22Rv1 (cell line): Measurements from ENCODE around the gene SDK1.

Experiments
- H3K27ac ChIP-seq: fragments of 450-650 bp; 2 replicates; pipeline ENCODE4 v1.5.1; 2017
- CTCF ChIP-seq: fragments of 450-650 bp; IDR thresholded peaks from 2 replicates; pipeline ENCODE4 v1.5.1; 2017; ENCODE audit warnings: mild to moderate bottlenecking
- ZFX ChIP-seq: fragments of 450-650 bp; IDR thresholded peaks from 2 replicates; pipeline ENCODE4 v1.6.1; 2017; ENCODE audit warnings: antibody characterized with exemption, borderline replicate concordance

The SDK1 gene

GRCh38 chr7:3559278-3559677 is 258.2 kb downstream of the SDK1 start:
- TF ChIP-seq ZFX (no peak), CTCF (no peak)

GRCh38 chr7:3560495-3560894 is 259.4 kb downstream of the SDK1 start:
- H3K27ac ChIP-seq = no peak overlapping the region
- TF ChIP-seq CTCF (no peak), ZFX (no peak)

More at GRCh38 chr7:3559278-3559677, 258.2 kb downstream of the SDK1 start:
- no peak overlapping the region for H3K27ac ChIP-seq

GRCh38 chr7:3561932-3562331 is 260.9 kb downstream of the SDK1 start:
- no peak for TF ChIP-seq ZFX
- no peak for TF ChIP-seq CTCF

GRCh38 chr7:3564231-3564630 is 263.2 kb downstream of the SDK1 start:
- H3K27ac ChIP-seq = no peak overlapping the region
- TF ChIP-seq ZFX (no peak), CTCF (no peak)

More at GRCh38 chr7:3561932-3562331, 260.9 kb downstream of the SDK1 start:
- H3K27ac ChIP-seq = no peak overlapping the region

- H3K27ac ChIP-seq = no peak overlapping the region
These were observed 267.5 kb downstream of the SDK1 start for GRCh38 chr7:3568516-3568915.

GRCh38 chr7:3569643-3570042 is 268.6 kb downstream of the SDK1 start:
- no peak overlapping the region for H3K27ac ChIP-seq
- TF ChIP-seq ZFX = no peak
- TF ChIP-seq CTCF = no peak

More at GRCh38 chr7:3568516-3568915, 267.5 kb downstream of the SDK1 start:
- no peak for TF ChIP-seq CTCF
- no peak for TF ChIP-seq ZFX

GRCh38 chr7:3573151-3573550 is 272.1 kb downstream of the SDK1 start:
- TF ChIP-seq CTCF (no peak), ZFX (no peak)

More at GRCh38 chr7:3573151-3573550, 272.1 kb downstream of the SDK1 start:
- H3K27ac ChIP-seq = no peak overlapping the region
